Measurements from ENCODE around the gene PHF13.
"Not testable (repeated sequence)": the region's sequence is repeated elsewhere in the genome, so short reads cannot be mapped to it uniquely, and the experiment has no call there.

Gene PHF13

GRCh38 chr1:6660415-6661049, 47.0 kb downstream of the PHF13 start:
- DNase-seq (ENCODE audit: low read depth in 2 of 2), result no peak

DNA sequence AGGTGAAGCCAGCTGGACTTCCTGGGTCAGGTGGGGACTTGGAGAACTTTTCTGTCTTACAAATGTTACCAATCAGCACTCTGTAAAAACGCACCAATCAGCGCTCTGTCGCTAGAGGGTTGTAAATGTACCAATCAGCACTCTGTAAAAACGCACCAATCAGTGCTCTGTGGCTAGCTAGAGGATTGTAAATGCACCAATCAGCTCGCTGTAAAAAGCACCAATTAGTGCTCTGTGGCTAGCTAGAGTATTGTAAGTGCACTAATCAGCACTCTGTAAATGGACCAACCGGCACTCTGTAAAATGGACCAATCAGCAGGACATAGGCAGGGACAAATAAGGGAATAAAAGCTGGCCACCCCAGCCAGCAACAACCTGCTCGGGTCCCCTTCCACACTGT, 48.9 kb downstream of the PHF13 start:
- DNase-seq (ENCODE audit: low read depth in 2 of 2), result not testable (repeated sequence)

DNA sequence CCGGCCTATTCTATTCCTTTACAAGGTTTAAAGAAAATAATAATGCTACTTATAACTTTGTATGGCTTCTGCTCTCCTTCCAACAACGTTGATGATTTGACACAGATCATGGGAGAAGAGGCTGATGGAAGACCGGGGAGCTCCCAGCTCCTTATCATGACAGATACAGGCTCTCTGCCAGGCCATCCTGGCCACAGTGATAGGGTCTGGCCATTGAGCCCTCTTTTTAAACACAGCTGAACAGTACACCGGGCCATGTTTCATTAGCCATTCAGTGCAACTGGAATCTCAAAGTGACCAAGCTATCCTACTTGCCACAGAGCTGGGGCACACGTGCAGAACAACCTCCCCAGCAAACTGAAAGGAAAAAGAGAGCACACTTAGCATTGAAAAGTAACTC, 53.2 kb downstream of the PHF13 start:
- no peak for DNase-seq (ENCODE audit: low read depth in 2 of 2)

DNA sequence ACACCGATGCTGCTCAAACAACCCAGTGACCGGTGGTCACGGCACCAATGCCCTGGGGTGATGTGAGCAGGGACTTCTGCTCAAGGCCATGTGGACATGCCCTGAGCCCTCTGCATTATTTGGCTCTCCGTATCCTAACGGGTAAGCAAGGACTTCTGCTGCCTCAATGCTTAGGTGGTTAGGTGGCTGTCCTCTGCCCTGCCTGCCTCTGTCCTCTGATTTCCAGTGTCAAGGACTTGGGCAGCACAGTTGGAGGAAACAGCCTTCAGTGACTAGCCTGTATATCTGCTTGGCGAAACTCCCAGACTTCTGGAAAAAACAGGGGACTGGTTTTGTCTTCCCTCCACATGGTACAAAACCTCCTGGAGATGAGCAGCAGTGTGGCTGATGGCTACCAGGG, 53.6 kb downstream of the PHF13 start:
- DNase-seq (ENCODE audit: low read depth in 2 of 2), result no peak

- DNase-seq (ENCODE audit: low read depth in 2 of 2), result no peak
Observed at GRCh38 chr1:6668503-6668902, 55.0 kb downstream of the PHF13 start.

GRCh38 chr1:6672558-6672957, 59.0 kb downstream of the PHF13 start:
- no peak for DNase-seq (ENCODE audit: low read depth in 2 of 2)
